A549 (cell line): ENCODE measurements around the gene ABLIM1.

Source experiments
- EP300 ChIP-seq, 2 experiments: fragments of >200 bp; sonication (Bioruptor Twin); formaldehyde crosslinking; IDR thresholded peaks; 2 replicates in 1 of 2; 3 replicates in 1 of 2; pipeline ENCODE4 v1.6.1; 2016 to 2017
- HOXB5 ChIP-seq: fragments of 250-450 bp; sonication (Bioruptor Pico); IDR thresholded peaks from 2 replicates; pipeline ENCODE4 v1.5.0; 2020; ENCODE audit warnings: mild to moderate bottlenecking, moderate library complexity
- POLR2A ChIP-seq: IDR thresholded peaks from 2 replicates; pipeline ENCODE4 v1.6.1; 2012; ENCODE audit warnings: mild to moderate bottlenecking, low read length
- RCOR1 ChIP-seq: fragments of 150-350 bp; IDR thresholded peaks from 2 replicates; pipeline ENCODE4 v1.6.1; 2014; ENCODE audit warnings: antibody characterized with exemption, low read length, low read depth
- SREBF2 ChIP-seq: fragments of 450-650 bp; IDR thresholded peaks from 2 replicates; pipeline ENCODE4 v1.6.1; 2014; ENCODE audit warnings: mild to moderate bottlenecking, moderate library complexity
- TF ChIP-seq, protein P1 (sequence below): fragments of >200 bp; sonication (Bioruptor Twin); formaldehyde crosslinking; IDR thresholded peaks from 3 replicates; pipeline ENCODE4 v1.5.1; 2016

DNA sequence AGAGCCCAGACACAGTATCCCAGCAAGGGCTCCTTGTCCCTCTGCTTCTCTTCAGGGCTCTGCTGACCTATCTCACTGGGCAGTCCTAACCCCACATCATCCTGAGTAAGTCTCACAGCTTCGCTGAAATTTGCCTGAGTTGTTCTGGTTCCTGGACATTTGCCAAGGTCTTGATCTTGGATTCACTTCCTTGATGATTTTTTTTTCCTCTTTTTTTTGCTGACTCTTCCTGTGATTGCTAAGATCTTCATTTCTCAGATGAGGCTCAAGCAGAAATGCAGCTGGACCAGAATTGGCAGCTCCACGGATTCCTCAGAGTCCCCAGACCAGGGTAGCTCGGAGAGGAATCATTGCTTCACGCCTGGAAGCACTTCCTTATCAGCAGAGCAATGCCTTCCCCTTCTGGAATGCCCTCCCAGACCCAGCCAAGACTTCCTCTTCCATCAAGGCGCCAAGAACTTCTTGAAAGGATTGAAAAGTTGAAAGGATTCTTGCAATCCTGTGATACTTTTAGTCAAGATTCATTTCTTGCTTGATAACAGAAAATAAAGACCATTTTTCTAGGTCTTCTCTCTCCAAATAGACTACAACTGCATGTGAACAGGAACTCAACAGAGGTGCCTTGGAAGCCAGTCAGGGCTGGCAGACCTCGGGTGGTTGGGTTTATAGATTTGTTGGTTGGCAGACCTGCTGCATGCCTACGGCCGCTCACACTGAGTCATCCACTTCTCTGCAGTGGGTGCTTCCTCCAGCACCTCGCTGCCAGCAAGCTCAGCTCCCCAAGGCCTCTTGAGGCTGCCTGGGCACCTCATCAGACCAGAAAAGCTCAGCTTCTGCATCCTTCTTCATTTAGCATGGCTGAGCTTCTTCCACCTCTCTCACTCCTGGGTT lies 244.9 kb downstream of the ABLIM1 start:
- TF ChIP-seq, protein P1, sequence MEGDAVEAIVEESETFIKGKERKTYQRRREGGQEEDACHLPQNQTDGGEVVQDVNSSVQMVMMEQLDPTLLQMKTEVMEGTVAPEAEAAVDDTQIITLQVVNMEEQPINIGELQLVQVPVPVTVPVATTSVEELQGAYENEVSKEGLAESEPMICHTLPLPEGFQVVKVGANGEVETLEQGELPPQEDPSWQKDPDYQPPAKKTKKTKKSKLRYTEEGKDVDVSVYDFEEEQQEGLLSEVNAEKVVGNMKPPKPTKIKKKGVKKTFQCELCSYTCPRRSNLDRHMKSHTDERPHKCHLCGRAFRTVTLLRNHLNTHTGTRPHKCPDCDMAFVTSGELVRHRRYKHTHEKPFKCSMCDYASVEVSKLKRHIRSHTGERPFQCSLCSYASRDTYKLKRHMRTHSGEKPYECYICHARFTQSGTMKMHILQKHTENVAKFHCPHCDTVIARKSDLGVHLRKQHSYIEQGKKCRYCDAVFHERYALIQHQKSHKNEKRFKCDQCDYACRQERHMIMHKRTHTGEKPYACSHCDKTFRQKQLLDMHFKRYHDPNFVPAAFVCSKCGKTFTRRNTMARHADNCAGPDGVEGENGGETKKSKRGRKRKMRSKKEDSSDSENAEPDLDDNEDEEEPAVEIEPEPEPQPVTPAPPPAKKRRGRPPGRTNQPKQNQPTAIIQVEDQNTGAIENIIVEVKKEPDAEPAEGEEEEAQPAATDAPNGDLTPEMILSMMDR, result no peak
- TF ChIP-seq POLR2A (no peak), EP300 (IDR thresholded peaks at IDR 0.05) (no peak), SREBF2 (no peak), RCOR1 (no peak), HOXB5 (CRISPR knock-in tag) (no peak)
